HCT116 (cell line): ENCODE results near the gene HIC1. TPM values are rescaled to one million over a fixed set of nuclear protein-coding genes. Genes with fewer than 3 reads are reported as not detected.

ENCODE experiments used
- ATAC-seq: fragments of 200-7000 bp; cut with Tn5 transposase; 2 replicates; pipeline ENCODE4 v1.9.1; 2020; ENCODE audit warnings: mild to moderate bottlenecking, moderate library complexity
- BruUV-seq: library from RNA; stranded (reverse); fragments of 400-500 nt; replicated peaks from 2 replicates; lab custom pipeline; 2021; lab: Mats Ljungman, UMichigan
- CTCF ChIA-PET: fragments of 300-600 bp; sonication (Branson Sonifier 250); formaldehyde crosslinking; loops from one replicate; lab custom pipeline; 2021; ENCODE audit warnings: antibody characterized with exemption; lab: Charles Lee
- POLR2A ChIA-PET: fragments of 300-600, 350-600 bp; sonication (Branson Sonifier 250); formaldehyde crosslinking; loops from one replicate; lab custom pipeline; 2021; ENCODE audit warnings: antibody characterized with exemption; lab: Charles Lee
- RAD21 ChIA-PET, 2 experiments: fragments of 300-600 bp; sonication (Branson Sonifier 250); formaldehyde crosslinking; loops; one replicate each; lab custom pipeline; 2023; ENCODE audit warnings: low total read pairs in 2 of 2; ENCODE audit not compliant: uncharacterized antibody in 2 of 2, unreplicated experiment in 2 of 2, low non-redundant PET in 1 of 2; lab: Charles Lee
- DNase-seq: peaks from one replicate; pipeline ENCODE4 v3.0.0-alpha.2; 2010; ENCODE audit warnings: low read depth, low spot score
- H2AFZ ChIP-seq: fragments of 200-600 bp; shearing (Covaris generic), sonication (generic); 2 replicates; pipeline ENCODE4 v1.6.1; 2017; ENCODE audit warnings: low read depth, mixed run types, mixed read lengths, antibody characterized with exemption, low read length; ENCODE audit not compliant: poor library complexity, severe bottlenecking
- H3K27ac ChIP-seq: 2 replicates; pipeline ENCODE4 v1.5.1; 2012; ENCODE audit warnings: low read depth, low read length
- H3K27me3 ChIP-seq: fragments of 200-600 bp; sonication (generic); 2 replicates; pipeline ENCODE4 v1.6.1; 2016; ENCODE audit warnings: mixed run types, low read length, mixed read lengths; ENCODE audit not compliant: insufficient read depth
- H3K36me3 ChIP-seq, 2 experiments: fragments of 200-500 bp in 1 of 2; fragments of 200-600 bp in 1 of 2; sonication (Bioruptor generic) in 1 of 2; sonication (generic) in 1 of 2; 2 replicates each; pipeline versions ENCODE4 v1.5.1 to v1.6.1; 2014 to 2016; ENCODE audit warnings: low read length in 2 of 2, inconsistent platforms in 1 of 2, mixed read lengths in 1 of 2, mixed run types in 1 of 2; ENCODE audit not compliant: insufficient read depth in 2 of 2, control insufficient read depth in 1 of 2
- H3K4me1 ChIP-seq, 2 experiments: fragments of 200-600 bp in 1 of 2; sonication (generic) in 1 of 2; 2 replicates each; pipeline versions ENCODE4 v1.5.1 to v1.6.1; 2012 to 2017; ENCODE audit warnings: low read length in 2 of 2, inconsistent platforms in 1 of 2, mild to moderate bottlenecking in 1 of 2, mixed read lengths in 1 of 2, mixed run types in 1 of 2, moderate library complexity in 1 of 2; ENCODE audit not compliant: insufficient read depth in 2 of 2, control insufficient read depth in 1 of 2
- H3K4me2 ChIP-seq: fragments of 200-600 bp; sonication (generic); 2 replicates; pipeline ENCODE4 v1.6.1; 2017; ENCODE audit warnings: mixed run types, low read length, mixed read lengths
- H3K4me3 ChIP-seq, 2 experiments: fragments of 200-600 bp in 1 of 2; sonication (generic) in 1 of 2; replicated peaks in 1 of 2; 2 replicates each; pipeline ENCODE4 v1.5.1; 2011 to 2016; ENCODE audit warnings: low read length in 2 of 2, control low read depth in 1 of 2, low read depth in 1 of 2, mild to moderate bottlenecking in 1 of 2, mixed read lengths in 1 of 2, mixed run types in 1 of 2
- H3K79me2 ChIP-seq: fragments of 200-600 bp; sonication (generic); 2 replicates; pipeline ENCODE4 v1.6.1; 2017; ENCODE audit warnings: mild to moderate bottlenecking, mixed run types, low read length, moderate library complexity, mixed read lengths; ENCODE audit not compliant: insufficient read depth
- H3K9ac ChIP-seq: fragments of 200-600 bp; sonication (generic); 2 replicates; pipeline ENCODE4 v1.6.1; 2016; ENCODE audit warnings: low read length, mixed read lengths
- H3K9me2 ChIP-seq: fragments of 200-600 bp; sonication (generic), shearing (Covaris generic); 2 replicates; pipeline ENCODE4 v1.6.1; 2017; ENCODE audit warnings: mixed run types, mild to moderate bottlenecking, moderate library complexity; ENCODE audit not compliant: insufficient read depth
- H3K9me3 ChIP-seq, 2 experiments: fragments of 200-500 bp in 1 of 2; fragments of 200-600 bp in 1 of 2; sonication (Bioruptor generic) in 1 of 2; sonication (generic) in 1 of 2; 2 replicates each; pipeline ENCODE4 v1.6.1; 2014 to 2017; ENCODE audit warnings: low read length in 2 of 2, mixed read lengths in 2 of 2, inconsistent platforms in 1 of 2, low read depth in 1 of 2, mild to moderate bottlenecking in 1 of 2, mixed run types in 1 of 2, moderate library complexity in 1 of 2; ENCODE audit not compliant: control insufficient read depth in 1 of 2, insufficient read depth in 1 of 2
- H4K20me1 ChIP-seq: fragments of 200-600 bp; sonication (generic), shearing (Covaris generic); 2 replicates; pipeline ENCODE4 v1.6.1; 2017; ENCODE audit warnings: mixed run types, mild to moderate bottlenecking, moderate library complexity; ENCODE audit not compliant: insufficient read depth
- EGR1 ChIP-seq: IDR thresholded peaks from 2 replicates; pipeline ENCODE4 v1.6.1; 2012; ENCODE audit warnings: low read depth
- EZH2phosphoT487 ChIP-seq: fragments of 200-600 bp; IDR thresholded peaks from 2 replicates; pipeline ENCODE4 v1.6.1; 2018; ENCODE audit warnings: antibody characterized with exemption, borderline replicate concordance
- POLR2A ChIP-seq: IDR thresholded peaks from 2 replicates; pipeline ENCODE4 v1.7.0; 2011; ENCODE audit warnings: borderline replicate concordance; ENCODE audit not compliant: insufficient read depth, insufficient read length; ENCODE audit errors: extremely low read depth
- RAD21 ChIP-seq: IDR thresholded peaks from 2 replicates; pipeline ENCODE4 v1.6.1; 2012; ENCODE audit warnings: low read depth, mild to moderate bottlenecking
- SIN3A ChIP-seq: IDR thresholded peaks from 2 replicates; pipeline ENCODE4 v1.6.1; 2012; ENCODE audit warnings: low read depth
- SP1 ChIP-seq: IDR thresholded peaks from 2 replicates; pipeline ENCODE4 v1.6.1; 2012; ENCODE audit warnings: low read depth
- TCF7L2 ChIP-seq: IDR thresholded peaks from 2 replicates; pipeline ENCODE4 v1.7.0; 2011; ENCODE audit warnings: borderline replicate concordance, inconsistent platforms; ENCODE audit not compliant: insufficient read depth, insufficient read length; ENCODE audit errors: extremely low read depth
- ZFX ChIP-seq: fragments of 450-650 bp; IDR thresholded peaks from 2 replicates; pipeline ENCODE4 v1.6.1; 2017
- intact Hi-C: fragments of 100-400 bp; cut with micrococcal nuclease; formaldehyde crosslinking; loops from 2 replicates; pipeline ENCODE4 v1.10.0; 2022
- total RNA-seq: library from RNA; stranded (reverse); gene quantifications from one replicate; pipeline ENCODE4 v1.2.1, GENCODE V29; 2021; ENCODE audit not compliant: unreplicated experiment
- TF ChIP-seq, protein P1 (sequence below): IDR thresholded peaks from 2 replicates; pipeline ENCODE4 v1.6.1; 2012; ENCODE audit warnings: low read depth
- TF ChIP-seq, protein P2 (sequence below): IDR thresholded peaks from 2 replicates; pipeline ENCODE4 v1.6.1; 2012
- TF ChIP-seq, protein P3 (sequence below), 3 experiments: fragments of 200-600 bp in 1 of 3; sonication (generic) in 1 of 3; IDR thresholded peaks in 2 of 3; conservative IDR thresholded peaks in 1 of 3; 2 replicates each; pipeline ENCODE4 v1.5.1; 2012 to 2017; ENCODE audit warnings: low read depth in 2 of 3, low read length in 2 of 3, antibody characterized with exemption in 1 of 3, borderline replicate concordance in 1 of 3, control low read depth in 1 of 3, mild to moderate bottlenecking in 1 of 3, mixed read lengths in 1 of 3, mixed run types in 1 of 3, moderate library complexity in 1 of 3; ENCODE audit not compliant: insufficient read depth in 1 of 3

The HIC1 gene
- total RNA-seq, 1 experiment from 2014 or later = 0.64 TPM

DNA sequence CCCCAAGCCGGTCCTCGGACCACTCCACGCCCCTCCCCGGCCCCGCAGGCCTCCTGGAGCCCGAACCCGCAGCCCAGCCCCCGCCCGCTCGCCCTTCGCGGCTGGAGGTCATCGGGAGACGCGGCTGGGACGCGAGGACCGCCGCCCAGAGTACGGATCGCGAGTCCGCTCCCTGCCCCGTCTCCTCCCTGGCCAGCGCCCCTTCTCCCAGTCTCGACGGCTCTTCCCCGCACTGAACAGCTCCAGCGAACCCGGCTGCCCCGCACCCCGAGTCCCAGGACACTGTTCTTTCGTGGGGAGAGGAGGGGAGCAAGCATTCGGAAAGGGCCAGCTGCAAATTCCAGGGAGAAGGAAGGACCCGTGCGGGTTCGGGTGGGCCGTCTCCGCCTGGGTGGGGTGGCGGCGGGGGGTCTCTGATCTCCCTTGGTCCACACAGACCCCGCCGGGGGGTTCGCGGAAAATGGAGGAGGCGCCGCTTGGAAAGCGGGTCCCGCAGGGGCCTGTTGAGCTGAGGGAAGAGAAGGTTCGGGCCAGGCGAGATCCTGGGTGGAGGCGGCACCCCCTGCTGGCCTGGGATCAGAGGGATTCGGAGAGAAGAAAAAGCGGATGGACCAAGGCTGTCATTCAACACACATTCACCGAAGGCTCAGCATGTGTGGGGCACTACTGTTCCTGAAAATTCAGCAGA lies 29.1 kb upstream of the HIC1 start:
- no TSS peak for BruUV-seq
- H3K9me3 ChIP-seq = no peaks in the 10 kb centered on the region
- H3K36me3 ChIP-seq = no peaks in the 10 kb centered on the region
- intact Hi-C loops = loop anchor here (1.0 kb wide), 1 partner anchor 117 kb away; no protein-coding TSS in a partner anchor
- RAD21 ChIA-PET = interaction anchor here (0.6 to 2.7 kb wide), 4 partner anchors 102 to 117 kb away, joined by 3 to 16 read pairs (median 8); no protein-coding TSS in a partner anchor
- no peaks in the 10 kb centered on the region for H4K20me1 ChIP-seq
- H3K4me2 ChIP-seq = peak overlapping the region; percentile 92
- ATAC-seq (peak; percentile 32), DNase-seq (no peak)
- peaks cover 1% of the 10 kb centered on the region; the same call in 1 of the 2 replicates for H3K79me2 ChIP-seq
- TF ChIP-seq SP1 (no peak), TCF7L2 (peak; percentile 77), RAD21 (peak; percentile 83), ZFX (no peak), EGR1 (no peak), SIN3A (no peak), EZH2phosphoT487 (no peak), POLR2A (no peak)
- TF ChIP-seq, protein P1, sequence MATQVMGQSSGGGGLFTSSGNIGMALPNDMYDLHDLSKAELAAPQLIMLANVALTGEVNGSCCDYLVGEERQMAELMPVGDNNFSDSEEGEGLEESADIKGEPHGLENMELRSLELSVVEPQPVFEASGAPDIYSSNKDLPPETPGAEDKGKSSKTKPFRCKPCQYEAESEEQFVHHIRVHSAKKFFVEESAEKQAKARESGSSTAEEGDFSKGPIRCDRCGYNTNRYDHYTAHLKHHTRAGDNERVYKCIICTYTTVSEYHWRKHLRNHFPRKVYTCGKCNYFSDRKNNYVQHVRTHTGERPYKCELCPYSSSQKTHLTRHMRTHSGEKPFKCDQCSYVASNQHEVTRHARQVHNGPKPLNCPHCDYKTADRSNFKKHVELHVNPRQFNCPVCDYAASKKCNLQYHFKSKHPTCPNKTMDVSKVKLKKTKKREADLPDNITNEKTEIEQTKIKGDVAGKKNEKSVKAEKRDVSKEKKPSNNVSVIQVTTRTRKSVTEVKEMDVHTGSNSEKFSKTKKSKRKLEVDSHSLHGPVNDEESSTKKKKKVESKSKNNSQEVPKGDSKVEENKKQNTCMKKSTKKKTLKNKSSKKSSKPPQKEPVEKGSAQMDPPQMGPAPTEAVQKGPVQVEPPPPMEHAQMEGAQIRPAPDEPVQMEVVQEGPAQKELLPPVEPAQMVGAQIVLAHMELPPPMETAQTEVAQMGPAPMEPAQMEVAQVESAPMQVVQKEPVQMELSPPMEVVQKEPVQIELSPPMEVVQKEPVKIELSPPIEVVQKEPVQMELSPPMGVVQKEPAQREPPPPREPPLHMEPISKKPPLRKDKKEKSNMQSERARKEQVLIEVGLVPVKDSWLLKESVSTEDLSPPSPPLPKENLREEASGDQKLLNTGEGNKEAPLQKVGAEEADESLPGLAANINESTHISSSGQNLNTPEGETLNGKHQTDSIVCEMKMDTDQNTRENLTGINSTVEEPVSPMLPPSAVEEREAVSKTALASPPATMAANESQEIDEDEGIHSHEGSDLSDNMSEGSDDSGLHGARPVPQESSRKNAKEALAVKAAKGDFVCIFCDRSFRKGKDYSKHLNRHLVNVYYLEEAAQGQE = no peak
- TF ChIP-seq, protein P2, sequence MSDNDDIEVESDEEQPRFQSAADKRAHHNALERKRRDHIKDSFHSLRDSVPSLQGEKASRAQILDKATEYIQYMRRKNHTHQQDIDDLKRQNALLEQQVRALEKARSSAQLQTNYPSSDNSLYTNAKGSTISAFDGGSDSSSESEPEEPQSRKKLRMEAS = no peak
- TF ChIP-seq, protein P3, sequence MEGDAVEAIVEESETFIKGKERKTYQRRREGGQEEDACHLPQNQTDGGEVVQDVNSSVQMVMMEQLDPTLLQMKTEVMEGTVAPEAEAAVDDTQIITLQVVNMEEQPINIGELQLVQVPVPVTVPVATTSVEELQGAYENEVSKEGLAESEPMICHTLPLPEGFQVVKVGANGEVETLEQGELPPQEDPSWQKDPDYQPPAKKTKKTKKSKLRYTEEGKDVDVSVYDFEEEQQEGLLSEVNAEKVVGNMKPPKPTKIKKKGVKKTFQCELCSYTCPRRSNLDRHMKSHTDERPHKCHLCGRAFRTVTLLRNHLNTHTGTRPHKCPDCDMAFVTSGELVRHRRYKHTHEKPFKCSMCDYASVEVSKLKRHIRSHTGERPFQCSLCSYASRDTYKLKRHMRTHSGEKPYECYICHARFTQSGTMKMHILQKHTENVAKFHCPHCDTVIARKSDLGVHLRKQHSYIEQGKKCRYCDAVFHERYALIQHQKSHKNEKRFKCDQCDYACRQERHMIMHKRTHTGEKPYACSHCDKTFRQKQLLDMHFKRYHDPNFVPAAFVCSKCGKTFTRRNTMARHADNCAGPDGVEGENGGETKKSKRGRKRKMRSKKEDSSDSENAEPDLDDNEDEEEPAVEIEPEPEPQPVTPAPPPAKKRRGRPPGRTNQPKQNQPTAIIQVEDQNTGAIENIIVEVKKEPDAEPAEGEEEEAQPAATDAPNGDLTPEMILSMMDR (IDR thresholded peaks at IDR 0.05 in 2 of 3, conservative IDR thresholded peaks at IDR 0.05 in 1 of 3; ENCODE audit: borderline replicate concordance in 1 of 3, insufficient read depth in 1 of 3, low read depth in 2 of 3, low read length in 2 of 3) = peak; percentile 66 to 74 (median 69)
- peak overlapping the region; percentile 16; the same call in 1 of the 2 replicates for H3K27ac ChIP-seq
- no peaks in the 10 kb centered on the region for H3K27me3 ChIP-seq
- H2AFZ ChIP-seq = peak overlapping the region; percentile 38
- H3K9me2 ChIP-seq = no peaks in the 10 kb centered on the region
- H3K4me1 ChIP-seq = peaks cover 11 to 32% of the 10 kb centered on the region in 2 experiments; a peak in 3 of 4 replicates
- H3K9ac ChIP-seq = peak overlapping the region; percentile 63
- CTCF ChIA-PET = interaction anchor here (0.6 to 3.9 kb wide), 13 partner anchors 17 to 452 kb away, joined by 3 to 76 read pairs (median 4); partner anchors contain the start of gene RILP
- POLR2A ChIA-PET = interaction anchor here (0.7 to 1.5 kb wide), 2 partner anchors 98 to 117 kb away, joined by 5 to 6 read pairs; no protein-coding TSS in a partner anchor
- peak overlapping the region; percentile 58 to 63 for H3K4me3 ChIP-seq
